Activated naive CD4-positive, alpha-beta T cell treated with anti-CD3 and anti-CD28 coated beads, Interleukin-2, amount 50 U/mL, for 16 hours (primary cell): ENCODE measurements around the gene SEMA5B.

Source experiments
- DNase-seq: peaks from one replicate; pipeline ENCODE4 v3.0.0-alpha.2; 2020

The SEMA5B gene

DNA sequence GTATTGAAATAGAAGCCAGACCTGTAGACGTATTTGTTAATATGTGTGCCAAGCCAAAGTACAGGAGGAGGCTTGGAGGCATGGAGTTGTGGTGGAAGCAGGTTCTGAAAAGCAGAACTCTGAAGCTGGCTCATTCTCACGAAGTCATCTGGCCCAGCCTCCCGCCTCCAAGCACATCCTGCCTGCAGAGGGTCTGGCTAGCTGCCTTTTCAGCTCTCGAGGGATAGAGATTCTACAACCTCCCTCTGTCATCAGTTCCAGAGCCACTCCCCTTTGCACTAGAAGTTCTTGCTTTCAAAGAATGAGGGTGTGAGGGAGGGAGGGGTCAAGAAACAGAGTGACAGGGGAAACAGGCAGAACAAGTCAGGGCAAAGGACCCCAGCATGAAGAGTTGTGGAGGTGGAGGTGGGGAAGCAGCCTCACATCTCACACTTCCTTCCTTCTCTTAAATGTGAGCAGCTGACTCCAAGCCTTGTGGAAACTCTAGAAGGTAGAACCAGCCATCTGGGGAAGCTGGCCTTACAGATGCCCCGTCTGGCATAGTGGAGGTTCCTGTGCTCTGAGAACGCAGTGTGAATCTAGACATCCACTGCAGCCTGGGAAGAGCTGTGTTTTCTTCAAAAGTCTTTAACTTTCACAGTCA lies 137.4 kb downstream of the SEMA5B start:
- DNase-seq, result no peak

DNA sequence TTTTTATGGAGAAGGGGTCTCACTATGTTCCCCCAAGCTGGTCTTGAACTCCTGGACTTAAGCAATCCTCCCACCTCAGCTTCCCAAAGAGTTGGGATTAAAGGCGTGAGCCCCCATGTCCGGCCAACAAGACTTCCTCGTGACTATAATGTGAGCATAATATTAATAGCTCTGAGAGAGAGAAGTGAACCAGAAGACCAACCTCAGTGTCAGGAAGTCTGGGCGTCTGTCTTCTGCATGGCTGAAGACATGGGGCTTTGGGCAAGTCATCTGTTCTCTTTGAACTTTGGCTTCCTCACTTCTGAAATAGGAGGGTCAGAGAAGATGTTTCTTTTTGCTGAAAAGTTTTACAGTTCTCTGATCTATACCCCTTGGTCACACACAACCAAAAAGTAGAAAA lies 140.6 kb downstream of the SEMA5B start:
- no peak for DNase-seq

- no peak for DNase-seq
Observed at GRCh38 chr3:122886251-122886650, 141.3 kb downstream of the SEMA5B start.

DNA sequence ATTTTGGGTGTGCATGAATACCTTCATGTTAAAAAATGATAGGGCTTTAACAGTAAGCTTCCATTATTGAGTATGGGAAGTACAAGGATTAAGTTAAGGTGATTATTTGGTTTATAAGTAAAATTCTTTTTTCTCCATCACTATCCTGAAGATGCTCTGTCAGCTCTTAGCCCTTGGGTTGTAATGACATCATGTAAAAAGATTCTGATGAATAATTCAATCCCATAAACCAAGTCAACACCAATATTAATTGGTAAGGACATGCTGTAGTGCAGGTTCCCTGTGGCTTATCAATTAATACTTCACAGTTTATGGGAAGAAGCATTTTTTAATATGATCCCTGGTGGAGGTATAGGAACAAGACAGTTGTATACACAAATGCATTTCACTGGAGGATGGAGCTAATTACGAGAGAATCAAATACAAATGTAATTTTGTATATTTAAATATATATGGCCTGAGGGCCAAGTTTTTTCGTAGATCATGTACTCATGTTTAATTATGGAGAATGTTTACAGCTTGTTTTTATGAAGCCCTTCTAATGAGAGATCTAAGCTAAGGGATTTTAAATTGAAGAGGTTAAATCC lies 145.1 kb downstream of the SEMA5B start:
- DNase-seq, result no peak

DNA sequence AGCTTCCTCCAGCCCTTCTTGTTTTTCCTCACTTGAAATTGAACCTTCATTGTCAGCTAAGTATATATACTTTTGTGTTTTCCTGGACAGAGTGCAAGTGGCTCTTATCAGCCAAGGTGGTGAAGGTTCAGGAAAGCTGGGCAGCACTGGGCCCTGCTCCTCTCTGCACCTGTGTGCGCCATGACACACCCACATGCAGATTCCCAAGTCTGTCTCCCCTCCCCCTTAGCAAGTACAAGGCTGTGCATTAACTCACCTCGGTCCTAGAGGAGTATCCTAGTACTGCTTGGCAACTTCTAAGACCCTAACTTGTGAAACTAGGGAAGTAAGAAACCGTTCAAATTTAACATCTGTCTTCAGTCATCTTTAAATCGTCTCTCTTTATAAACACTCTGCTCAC lies 146.9 kb downstream of the SEMA5B start:
- DNase-seq, result no peak

DNA sequence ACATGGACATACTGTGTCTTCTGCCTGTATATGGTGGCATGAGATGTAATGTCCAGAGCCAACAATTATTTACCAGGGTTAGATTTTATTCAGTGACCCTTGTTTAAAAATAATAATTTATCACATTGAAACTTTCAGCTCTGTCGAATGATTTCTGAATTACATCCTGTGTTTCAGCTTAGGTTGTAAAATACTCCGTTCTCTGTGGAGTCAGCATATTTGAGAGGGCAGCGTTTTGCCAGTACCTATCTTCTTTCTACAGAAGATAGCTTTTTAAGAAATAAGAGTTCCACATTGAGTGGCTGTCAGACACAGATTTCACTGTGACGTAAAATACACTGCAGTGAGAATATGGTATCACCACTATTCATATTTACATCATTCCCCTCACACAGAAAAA lies 147.4 kb downstream of the SEMA5B start:
- DNase-seq, result no peak

DNA sequence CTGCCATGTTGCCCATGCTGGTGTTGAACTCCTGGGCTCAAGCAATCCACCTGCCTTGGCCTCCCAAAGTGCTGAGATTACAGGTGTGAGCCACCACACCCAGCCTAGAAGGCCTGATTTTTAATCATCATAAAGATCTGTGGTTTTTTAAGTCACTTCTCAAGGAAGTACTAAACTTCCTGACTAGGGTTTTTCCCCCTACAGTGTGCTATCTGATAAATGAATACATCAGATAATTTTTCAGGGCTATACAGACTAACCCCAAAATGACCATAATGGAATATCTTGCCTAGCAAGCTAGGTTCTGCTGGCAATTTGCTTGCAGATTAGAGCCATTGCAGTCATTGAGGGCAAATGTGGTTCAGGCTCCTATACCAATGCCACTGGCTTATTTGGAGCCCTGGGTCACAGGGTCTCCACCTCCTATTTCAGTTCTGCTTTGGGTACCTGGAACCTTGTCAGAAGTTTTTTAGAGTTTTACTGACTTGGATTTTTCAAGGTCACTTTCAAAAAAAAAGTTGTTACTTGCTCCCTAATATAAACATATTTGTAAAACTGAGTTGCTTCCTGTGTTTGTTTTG lies 151.9 kb downstream of the SEMA5B start:
- DNase-seq, result no peak

GRCh38 chr3:122873741-122874515 lies 153.6 kb downstream of the SEMA5B start:
- no peak for DNase-seq

- no peak for DNase-seq
Observed at GRCh38 chr3:122868322-122868721, 159.2 kb downstream of the SEMA5B start.

GRCh38 chr3:122864498-122864897 lies 163.1 kb downstream of the SEMA5B start:
- no peak for DNase-seq

- no peak for DNase-seq
Observed at GRCh38 chr3:122862381-122862780, 165.2 kb downstream of the SEMA5B start.
